HG02759 (cell line): ENCODE data around the gene IL18BP.

Source experiments
- ATAC-seq: cut with Tn5 transposase; IDR thresholded peaks from one replicate; pipeline ENCODE4 v1.9.1; 2021; ENCODE audit warnings: mild to moderate bottlenecking, moderate library complexity; ENCODE audit not compliant: unreplicated experiment

Gene IL18BP

DNA sequence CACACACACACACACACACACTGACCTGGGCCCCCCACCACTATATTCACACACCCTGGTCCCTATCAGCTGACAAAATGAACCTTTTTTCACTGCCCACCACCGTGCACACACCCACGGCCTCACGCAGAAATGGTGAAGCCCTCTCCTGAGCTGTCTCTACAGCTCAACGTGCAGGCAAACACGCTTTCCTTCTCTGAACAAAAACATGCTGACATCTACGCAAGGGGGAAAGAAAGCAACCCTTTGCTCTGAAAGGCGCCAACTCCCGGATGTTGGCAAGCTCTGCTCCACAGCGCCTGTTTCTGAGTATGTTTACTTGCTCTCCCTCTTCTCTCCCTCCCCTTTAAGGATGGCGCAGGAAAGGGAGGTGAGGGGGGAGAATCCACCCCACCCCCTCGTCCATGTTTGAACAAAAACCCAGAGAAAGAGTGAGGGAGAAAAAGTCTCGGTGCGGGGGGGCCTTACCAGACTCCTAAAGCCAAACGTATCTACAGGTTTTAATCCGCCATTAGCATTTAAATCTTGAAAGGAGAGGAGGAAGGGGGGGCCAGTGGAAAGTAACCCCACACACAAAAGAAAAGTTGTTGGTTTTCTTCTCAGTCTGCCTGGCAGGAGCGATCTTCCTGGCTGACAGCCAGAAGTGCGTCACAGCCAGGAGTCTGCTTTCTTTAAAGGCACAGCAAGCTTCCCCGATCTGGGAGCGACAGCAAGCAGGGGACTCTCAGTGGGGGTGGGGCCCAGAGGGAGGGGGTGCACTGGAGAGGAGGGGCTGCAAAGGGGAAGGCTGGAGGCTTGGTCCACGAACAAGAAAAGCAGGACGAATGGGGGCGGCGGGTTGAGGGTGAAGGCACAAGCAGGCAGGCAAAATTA, 42.0 kb downstream of the IL18BP start:
- peak; percentile 36 for ATAC-seq

DNA sequence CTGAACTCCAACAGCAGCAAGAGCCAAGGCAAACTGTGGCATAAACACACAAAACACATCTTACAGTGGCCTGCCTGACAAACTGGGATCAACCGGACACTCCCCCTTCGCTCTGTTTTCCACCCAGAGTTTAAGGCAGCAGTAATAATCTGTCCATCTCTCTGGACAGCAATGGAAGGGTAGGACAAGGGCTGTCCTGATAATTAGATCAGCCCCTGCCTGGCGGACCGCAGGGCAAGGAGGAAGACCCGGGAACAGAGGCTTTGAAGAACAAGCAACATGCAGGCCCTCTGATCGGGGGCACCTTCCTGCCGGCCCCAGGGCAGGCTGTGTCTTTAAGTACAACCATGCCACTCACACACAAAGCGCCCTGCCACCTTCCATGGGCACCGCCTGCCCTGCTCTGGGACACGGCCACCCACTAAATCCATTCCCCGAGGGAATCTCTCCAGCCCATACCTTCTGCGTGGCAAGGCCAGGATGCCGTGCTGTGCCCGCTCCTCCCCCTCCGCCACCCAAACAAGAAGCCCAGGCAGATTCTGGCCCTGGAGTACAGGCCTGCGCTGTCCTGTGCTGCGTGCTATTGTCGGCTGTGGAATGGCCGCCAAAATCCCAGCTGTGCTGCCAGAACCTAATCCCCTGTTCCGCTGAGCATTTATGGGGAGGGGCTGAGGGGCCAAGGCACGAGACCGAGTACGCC, 42.8 kb downstream of the IL18BP start:
- ATAC-seq = peak; percentile 36

DNA sequence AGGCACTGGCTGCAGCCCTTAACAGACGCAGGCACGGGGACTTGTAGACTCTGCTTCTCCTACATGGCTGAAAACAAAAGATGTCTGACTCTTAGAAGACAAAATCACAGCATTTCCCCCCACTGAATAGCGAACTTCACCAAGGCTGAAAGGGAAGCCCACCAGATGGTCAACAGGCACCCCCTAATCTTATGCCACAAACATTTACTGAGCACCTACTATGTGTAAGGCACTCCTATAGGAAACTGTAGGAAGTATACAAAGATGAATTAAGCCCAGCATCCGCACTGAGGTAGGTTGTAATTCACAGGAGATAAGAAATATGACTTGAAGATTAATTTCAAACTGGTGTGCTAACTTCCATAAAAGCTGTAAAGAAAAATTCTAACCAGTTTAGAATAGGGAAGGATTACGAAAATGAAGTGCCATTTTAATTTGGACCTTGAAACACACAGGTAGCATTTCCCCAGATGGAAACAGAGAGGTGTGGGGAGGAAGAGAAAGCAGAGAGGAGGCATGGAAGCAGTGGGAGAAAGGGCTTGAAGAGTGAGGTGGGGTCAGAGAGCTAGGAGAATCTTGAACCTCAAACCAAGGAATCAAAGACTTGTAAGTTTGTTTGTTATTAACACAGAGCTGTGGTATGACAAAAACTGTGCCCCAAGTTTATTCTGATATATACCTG, 43.5 kb downstream of the IL18BP start:
- peak; percentile 2 for ATAC-seq

DNA sequence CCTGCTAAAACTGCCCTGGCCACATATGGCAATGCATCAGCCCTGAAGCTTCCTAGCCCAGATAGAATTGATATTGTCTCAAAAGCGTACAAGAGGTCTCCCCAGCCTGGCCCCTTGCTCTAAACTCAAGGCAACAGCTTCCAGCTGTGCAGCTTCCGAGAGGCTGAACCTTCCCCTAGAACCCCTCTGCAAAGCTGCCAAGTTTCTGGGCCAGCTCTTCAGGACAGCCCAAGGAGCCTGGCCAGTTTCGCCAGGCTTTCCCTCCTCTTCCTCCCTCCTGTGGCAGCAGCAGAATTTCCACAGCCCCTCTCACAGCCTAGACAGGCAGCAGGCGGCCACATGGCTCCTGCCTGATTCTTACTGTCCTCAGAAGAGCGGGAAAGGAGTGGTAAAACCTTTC, 47.1 kb downstream of the IL18BP start:
- no peak for ATAC-seq

DNA sequence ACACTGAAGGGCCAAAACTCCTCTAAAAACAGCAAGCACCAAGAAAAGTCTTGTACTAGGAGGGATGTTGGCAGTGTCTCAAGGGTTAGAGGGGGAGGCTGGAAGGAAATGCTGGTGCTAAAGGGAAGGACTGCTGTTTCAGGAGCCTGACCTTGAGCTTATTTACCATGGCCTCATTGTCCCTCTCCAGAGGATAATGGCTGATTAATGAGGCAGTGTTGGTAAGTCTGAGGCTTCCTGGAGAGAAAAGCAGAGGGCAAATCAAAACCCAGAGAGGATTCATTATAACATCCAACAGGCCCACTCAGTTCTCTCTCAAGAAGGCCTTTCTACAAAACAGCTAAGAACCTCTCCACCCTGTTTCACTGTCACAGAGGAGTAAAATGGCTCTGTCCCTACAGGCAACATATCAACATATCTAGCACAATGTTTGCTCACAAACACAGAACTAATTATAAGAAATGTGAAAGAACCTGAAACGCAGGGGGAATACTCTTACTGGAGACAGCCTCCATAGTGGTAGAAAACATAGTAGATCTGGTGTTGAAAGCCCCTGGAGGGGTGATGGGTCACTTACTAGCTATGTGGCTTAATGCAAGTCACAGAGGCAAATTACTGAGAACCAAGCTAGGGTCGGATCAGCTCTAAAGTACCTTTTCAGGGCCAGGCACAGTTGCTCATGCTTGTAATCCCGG, 50.2 kb downstream of the IL18BP start:
- ATAC-seq = no peak
